Sigmoid colon (tissue), 7 donors: Measurements from ENCODE around the gene ZNF594. TPM values are rescaled to one million over a fixed set of nuclear protein-coding genes. Genes with fewer than 3 reads are reported as not detected.
A peak's percentile ranks its signal among the peaks of the same experiment; 100 is the strongest.
"Not testable (repeated sequence)": the region's sequence is repeated elsewhere in the genome, so short reads cannot be mapped to it uniquely, and the experiment has no call there.

Experiments
- DNase-seq: peaks from one replicate; pipeline ENCODE4 v3.0.0-alpha.2; 2019
- H3K27ac ChIP-seq, 4 donors: fragments of 200-600 bp; sonication (generic); one replicate each; pipeline ENCODE4 v1.5.1; 2016 to 2019; ENCODE audit warnings: mild to moderate bottlenecking in 1 of 4
- H3K27me3 ChIP-seq, 3 donors: fragments of 200-600 bp; sonication (generic); one replicate each; pipeline ENCODE4 v1.5.1; 2019; ENCODE audit warnings: mild to moderate bottlenecking in 1 of 3
- H3K36me3 ChIP-seq, 4 donors: fragments of 200-600 bp; sonication (generic); one replicate each; pipeline ENCODE4 v1.5.1; 2016 to 2019
- H3K4me1 ChIP-seq, 4 donors: fragments of 200-600 bp; sonication (generic); one replicate each; pipeline ENCODE4 v1.5.1; 2017 to 2019
- H3K4me3 ChIP-seq, 4 donors: fragments of 200-600 bp; sonication (generic); one replicate each; pipeline ENCODE4 v1.5.1; 2017 to 2019; ENCODE audit warnings: mild to moderate bottlenecking in 2 of 4, moderate library complexity in 1 of 4
- H3K9me3 ChIP-seq, 4 donors: fragments of 200-600 bp in 3 of 4; sonication (generic) in 3 of 4; one replicate each; pipeline versions ENCODE4 v1.5.1 to v1.6.1; 2013 to 2019
- CTCF ChIP-seq, 4 experiments: fragments of 450-650 bp in 3 of 4; fragments of 200-600 bp in 1 of 4; IDR thresholded peaks; one replicate each; pipeline ENCODE4 v1.5.1; 2016 to 2019; ENCODE audit warnings: antibody characterized with exemption in 4 of 4, mild to moderate bottlenecking in 3 of 4, moderate library complexity in 2 of 4
- EP300 ChIP-seq, 4 donors: sonication (generic); formaldehyde crosslinking; IDR thresholded peaks; one replicate each; pipeline ENCODE4 v1.6.1; 2017; ENCODE audit warnings: antibody characterized with exemption in 4 of 4
- POLR2A ChIP-seq, 2 donors: fragments of 450-650 bp; IDR thresholded peaks; one replicate each; pipeline ENCODE4 v1.6.1; 2016; ENCODE audit warnings: antibody characterized with exemption in 2 of 2, mild to moderate bottlenecking in 2 of 2, moderate library complexity in 2 of 2
- POLR2AphosphoS5 ChIP-seq, 4 donors: sonication (generic); formaldehyde crosslinking; IDR thresholded peaks; one replicate each; pipeline ENCODE4 v1.6.1; 2017; ENCODE audit warnings: antibody characterized with exemption in 4 of 4
- WGBS, 2 donors: extraction: QIAGEN DNeasy Blood & Tissue Kit; methylation state at CpG; one replicate each; pipeline ENCODE4 v1.1.7; 2013; 5-methylcytosine and 5-hydroxymethylcytosine counted together
- intact Hi-C: fragments of 100-400 bp; cut with DNase I; formaldehyde crosslinking; loops from one replicate; pipeline ENCODE4 v1.15.1; 2023
- polyA plus RNA-seq, 3 donors: library from polyadenylated mRNA; stranded (reverse); fragments of 200-250 nt; gene quantifications; one replicate each; pipeline ENCODE4 v1.2.3, GENCODE V29; 2013
- total RNA-seq, 4 donors: library from RNA; depleted of rRNA; stranded (reverse); fragments of >200 nt; gene quantifications; one replicate each; pipeline ENCODE4 v1.1.0, GENCODE V29; 2016
- donor health status: healthy with polysubstance abuse.
- donor health status: Bipolar disorder and iron deficiency.
- donor health status: healthy.

ZNF594 gene
- total RNA-seq (10 to 100 TPM; 15.5 to 24.3 (median 16.9) TPM), polyA plus RNA-seq (1 to 10 TPM in 1 of 3 donors, under 1 TPM in 1, not detected in 1; 0.23 to 3.8 TPM)

- intact Hi-C loops = loop anchor here (5.0 kb wide), 2 partner anchors 79 to 114 kb away; partner anchors contain the start of genes ZFP3 and ZNF232
- peaks cover 0 to 10% (median 3%) of the 10 kb centered on the region in 4 donors for H3K36me3 ChIP-seq
These were observed at the start of gene ZNF594 for GRCh38 chr17:5191541-5192417. Gene ZNF594, minus strand, starts transcription at chr17:5191868. Its CDS starts 7,612 bp downstream, at chr17:5184256.

GRCh38 chr17:5239769-5240168, 48.1 kb upstream of the ZNF594 start:
- H3K27ac ChIP-seq, DNase-seq, H3K4me3 ChIP-seq, intact Hi-C loops, H3K9me3 ChIP-seq, H3K4me1 ChIP-seq, H3K36me3 ChIP-seq, H3K27me3 ChIP-seq: not testable (repeated sequence)
- 84 to 85% methylated on average over 7 of the region's 7 CpGs for WGBS, 2 donors

More at GRCh38 chr17:5191541-5192417, at the start of gene ZNF594:
- Histone ChIP-seq H3K27me3 (no peaks in the 10 kb centered on the region), H3K4me3 (peak within 1 kb of the TSS; percentile 80 to 92 (median 86)), H3K27ac (peak within 1 kb of the TSS; percentile 78 to 87 (median 83)), H3K4me1 (peaks cover 0 to 23% (median 16%) of the 10 kb centered on the region in 4 donors), H3K9me3 (peaks cover 0 to 10% (median 4%) of the 10 kb centered on the region in 4 donors)
- WGBS, 2 donors = 2 to 3% methylated on average over 82 of the region's 82 CpGs
- DNase-seq = peak; percentile 98
- peak in 1 of 4 donors; percentile 5 for TF ChIP-seq EP300 (IDR thresholded peaks at IDR 0.05)
- peak; percentile 36 to 57 for TF ChIP-seq POLR2A (IDR thresholded peaks at IDR 0.05)
- TF ChIP-seq CTCF (IDR thresholded peaks at IDR 0.05) = peak; percentile 52 to 61 (median 58)
- peak; percentile 65 to 91 (median 86) for TF ChIP-seq POLR2AphosphoS5 (IDR thresholded peaks at IDR 0.05)

GRCh38 chr17:5238333-5238732, 46.7 kb upstream of the ZNF594 start:
- 71 to 72% methylated on average over 4 of the region's 4 CpGs for WGBS, 2 donors
- Histone ChIP-seq H3K9me3 (no peaks in the 10 kb centered on the region), H3K36me3 (peaks cover 0 to 6% (median 3%) of the 10 kb centered on the region in 4 donors), H3K27me3 (no peaks in the 10 kb centered on the region), H3K4me1 (no peaks in the 10 kb centered on the region), H3K27ac (no peak overlapping the region), H3K4me3 (no peak overlapping the region)
- intact Hi-C loops = no loop called here
- TF ChIP-seq POLR2A (IDR thresholded peaks at IDR 0.05) = no peak
- TF ChIP-seq CTCF (IDR thresholded peaks at IDR 0.05) = no peak
- no peak for DNase-seq

GRCh38 chr17:5237541-5238016, 45.9 kb upstream of the ZNF594 start:
- no peak overlapping the region for H3K4me3 ChIP-seq
- H3K4me1 ChIP-seq = no peaks in the 10 kb centered on the region
- TF ChIP-seq POLR2AphosphoS5 (IDR thresholded peaks at IDR 0.05) (no peak), POLR2A (IDR thresholded peaks at IDR 0.05) (no peak), CTCF (IDR thresholded peaks at IDR 0.05) (peak in 2 of 4 experiments; percentile 28 to 43), EP300 (IDR thresholded peaks at IDR 0.05) (no peak)
- H3K36me3 ChIP-seq = peaks cover 0 to 6% (median 3%) of the 10 kb centered on the region in 4 donors
- intact Hi-C loops = no loop called here
- no peaks in the 10 kb centered on the region for H3K27me3 ChIP-seq
- no peak for DNase-seq
- WGBS, 2 donors = 30 to 41% methylated on average over 6 of the region's 6 CpGs
- H3K9me3 ChIP-seq = no peaks in the 10 kb centered on the region
- no peak overlapping the region for H3K27ac ChIP-seq

GRCh38 chr17:5236938-5237540, 45.4 kb upstream of the ZNF594 start:
- no peak for DNase-seq
- Histone ChIP-seq H3K27ac (no peak overlapping the region), H3K4me3 (no peak overlapping the region), H3K27me3 (no peaks in the 10 kb centered on the region), H3K36me3 (peaks cover 0 to 6% (median 3%) of the 10 kb centered on the region in 4 donors), H3K9me3 (no peaks in the 10 kb centered on the region), H3K4me1 (no peaks in the 10 kb centered on the region)
- intact Hi-C loops = no loop called here
- TF ChIP-seq CTCF (IDR thresholded peaks at IDR 0.05) (no peak), POLR2AphosphoS5 (IDR thresholded peaks at IDR 0.05) (no peak), POLR2A (IDR thresholded peaks at IDR 0.05) (no peak), EP300 (IDR thresholded peaks at IDR 0.05) (no peak)
- WGBS, 2 donors = 70 to 80% methylated on average over 3 of the region's 3 CpGs
